ENCODE measurements around the gene PIGO.

PIGO gene

GRCh38 chr9:35072461-35073278 is 23.7 kb downstream of the PIGO start, which contains the start of gene VCP:
Gene VCP, minus strand, starts transcription at chr9:35072625. Its CDS starts 272 bp downstream, at chr9:35072353.
- Mint-ChIP-seq H3K4me1 (peaks cover 50% of the 10 kb centered on the region), H3K27me3 (ENCODE audit: low read depth, poor library complexity) (no peaks in the 10 kb centered on the region), H3K4me3 (peak within 1 kb of the TSS; percentile 97), H3K27ac (peak within 1 kb of the TSS; percentile 99), H3K36me3 (ENCODE audit: low read depth) (peaks cover 53% of the 10 kb centered on the region), H3K9me3 (no peaks in the 10 kb centered on the region)
- no peak for TF ChIP-seq CTCF (IDR thresholded peaks at IDR 0.05)
- peak; percentile 96 for DNase-seq

GRCh38 chr9:35071814-35072460 is 24.5 kb downstream of the PIGO start:
- peaks cover 43% of the 10 kb centered on the region for H3K4me1 Mint-ChIP-seq
- peak overlapping the region; percentile 97 for H3K4me3 Mint-ChIP-seq
- H3K9me3 Mint-ChIP-seq, result no peaks in the 10 kb centered on the region
- DNase-seq, result peak; percentile 82
- peaks cover 60% of the 10 kb centered on the region for H3K36me3 Mint-ChIP-seq (ENCODE audit: low read depth)
- peak overlapping the region; percentile 99 for H3K27ac Mint-ChIP-seq
- TF ChIP-seq CTCF (IDR thresholded peaks at IDR 0.05), result no peak
- H3K27me3 Mint-ChIP-seq (ENCODE audit: low read depth, poor library complexity), result no peaks in the 10 kb centered on the region

GRCh38 chr9:35070823-35071813 is 25.3 kb downstream of the PIGO start:
- Mint-ChIP-seq H3K4me1 (peaks cover 42% of the 10 kb centered on the region), H3K9me3 (no peaks in the 10 kb centered on the region), H3K36me3 (ENCODE audit: low read depth) (peaks cover 64% of the 10 kb centered on the region), H3K4me3 (peak overlapping the region; percentile 97), H3K27me3 (ENCODE audit: low read depth, poor library complexity) (no peaks in the 10 kb centered on the region), H3K27ac (peak overlapping the region; percentile 99)
- DNase-seq, result no peak
- TF ChIP-seq CTCF (IDR thresholded peaks at IDR 0.05), result no peak

DNA sequence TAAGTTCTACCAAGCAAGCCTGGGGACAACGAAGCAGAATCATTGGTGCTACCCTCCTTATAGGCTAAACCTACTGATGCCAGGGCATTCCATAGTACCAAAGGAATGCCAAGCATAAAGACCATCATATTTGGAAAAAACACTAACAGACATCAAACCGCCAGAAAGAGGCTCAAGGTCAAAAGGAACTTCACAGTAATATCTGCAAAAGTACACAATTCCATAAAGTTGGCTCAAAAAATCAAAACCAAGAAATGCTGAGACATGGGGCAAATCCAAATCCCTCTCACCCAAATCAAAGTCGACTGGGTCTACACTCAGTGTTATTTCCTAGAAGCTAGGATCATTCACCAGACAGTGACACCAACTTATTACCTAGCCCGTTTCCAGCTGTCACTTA is 27.4 kb downstream of the PIGO start:
- H3K36me3 Mint-ChIP-seq (ENCODE audit: low read depth), result peaks cover 54% of the 10 kb centered on the region
- H3K27me3 Mint-ChIP-seq (ENCODE audit: low read depth, poor library complexity), result no peaks in the 10 kb centered on the region
- H3K27ac Mint-ChIP-seq, result no peak overlapping the region
- H3K4me1 Mint-ChIP-seq, result peaks cover 42% of the 10 kb centered on the region
- no peak for DNase-seq
- TF ChIP-seq CTCF (IDR thresholded peaks at IDR 0.05), result no peak
- H3K4me3 Mint-ChIP-seq, result peak overlapping the region; percentile 64
- H3K9me3 Mint-ChIP-seq, result no peaks in the 10 kb centered on the region

GRCh38 chr9:35067056-35067455 is 29.3 kb downstream of the PIGO start:
- Mint-ChIP-seq H3K4me3 (no peak overlapping the region), H3K9me3 (no peaks in the 10 kb centered on the region), H3K36me3 (ENCODE audit: low read depth) (peaks cover 66% of the 10 kb centered on the region), H3K27ac (no peak overlapping the region), H3K4me1 (peaks cover 35% of the 10 kb centered on the region), H3K27me3 (ENCODE audit: low read depth, poor library complexity) (no peaks in the 10 kb centered on the region)
- DNase-seq, result no peak
- no peak for TF ChIP-seq CTCF (IDR thresholded peaks at IDR 0.05)

Data from nephron progenitor cell (in vitro differentiated cells).